Activated gamma-delta T cell (primary cell): ENCODE results near the gene MYL5.
"Not testable (repeated sequence)": the region's sequence is repeated elsewhere in the genome, so short reads cannot be mapped to it uniquely, and the experiment has no call there.

Experiments
- DNase-seq: peaks from one replicate; lab custom pipeline; 2025; lab: John Stamatoyannopoulos, UW

MYL5 gene

DNA sequence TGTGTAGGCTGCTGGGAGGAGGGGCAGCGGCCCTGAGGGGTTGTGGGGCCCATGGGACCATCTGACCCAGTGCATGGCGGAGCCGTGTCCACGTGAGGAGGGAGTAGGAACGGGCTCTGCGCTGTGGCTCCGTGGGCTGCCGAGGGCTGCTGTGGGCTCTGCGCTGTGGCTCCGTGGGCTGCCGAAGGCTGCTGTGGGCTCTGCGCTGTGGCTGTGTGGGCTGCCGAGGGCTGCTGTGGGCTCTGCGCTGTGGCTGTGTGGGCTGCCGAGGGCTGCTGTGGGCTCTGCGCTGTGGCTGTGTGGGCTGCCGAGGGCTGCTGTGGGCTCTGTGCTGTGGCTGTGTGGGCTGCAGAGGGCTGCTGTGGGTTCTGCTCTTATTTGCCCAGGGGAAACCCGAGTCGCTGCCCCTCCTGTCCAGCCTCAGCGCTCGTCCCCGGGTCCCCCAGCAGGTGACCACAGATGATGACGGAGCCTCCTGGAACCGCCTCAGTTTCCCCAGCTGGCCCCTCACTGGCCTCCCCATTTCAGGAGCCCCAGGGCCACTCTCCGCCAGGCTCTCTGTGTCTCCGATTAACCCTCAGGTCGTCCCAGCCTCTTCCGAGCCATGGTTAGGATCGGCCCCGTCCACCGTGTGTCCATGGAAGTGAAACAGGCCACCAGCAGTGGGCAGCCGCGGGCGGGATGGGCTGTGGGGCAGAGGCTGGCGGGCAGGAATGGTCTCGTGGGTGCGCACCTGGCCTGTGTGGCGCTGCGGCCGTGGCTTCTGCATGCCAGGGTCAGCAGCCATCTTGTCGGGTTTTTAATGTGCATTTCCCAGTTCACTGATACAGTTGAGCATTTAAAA is 51.3 kb downstream of the MYL5 start:
- DNase-seq = no peak

GRCh38 chr4:726235-726787 is 52.0 kb downstream of the MYL5 start:
- DNase-seq = no peak

DNA sequence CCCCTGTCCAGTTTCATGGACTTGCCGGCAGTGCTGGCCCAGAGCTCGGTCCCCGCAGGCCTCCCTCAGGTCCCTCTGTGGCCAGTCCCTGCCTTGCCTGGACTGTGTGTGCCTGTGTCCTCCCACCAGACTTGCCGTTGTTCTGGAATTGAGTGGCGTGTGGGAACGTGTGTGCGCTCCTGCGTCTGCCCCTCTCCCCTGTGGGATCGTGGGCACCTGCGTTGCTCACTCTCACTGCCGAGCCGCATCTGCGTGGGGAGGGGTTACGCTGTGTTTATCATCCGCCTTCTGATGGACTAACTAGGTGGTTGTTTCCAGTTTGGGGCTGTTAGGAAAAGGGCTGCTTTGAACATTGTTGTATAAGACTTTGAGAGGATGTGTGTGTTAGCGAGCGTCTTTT is 52.5 kb downstream of the MYL5 start:
- DNase-seq = no peak

DNA sequence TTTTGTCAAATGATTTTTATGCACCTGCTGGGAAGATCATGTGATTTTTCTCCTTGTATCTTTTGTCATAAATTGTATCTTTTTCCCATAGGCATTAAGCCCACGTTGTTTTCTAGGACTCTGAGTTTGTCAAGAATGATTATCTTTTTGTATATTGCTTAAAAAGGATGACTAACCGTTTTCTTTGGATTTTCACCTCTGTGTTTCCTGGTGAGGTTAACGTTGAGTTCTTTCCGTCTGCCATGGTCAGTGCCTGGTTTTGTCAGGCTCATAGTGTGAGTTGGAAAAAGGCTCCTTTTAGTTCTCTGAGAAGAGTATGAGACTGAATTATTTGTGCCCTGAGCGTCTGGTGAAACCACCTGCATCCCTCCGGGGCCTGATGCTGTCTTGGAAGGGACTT is 53.2 kb downstream of the MYL5 start:
- no peak for DNase-seq

- DNase-seq = no peak
These were observed 55.3 kb downstream of the MYL5 start for GRCh38 chr4:729336-730315.

DNA sequence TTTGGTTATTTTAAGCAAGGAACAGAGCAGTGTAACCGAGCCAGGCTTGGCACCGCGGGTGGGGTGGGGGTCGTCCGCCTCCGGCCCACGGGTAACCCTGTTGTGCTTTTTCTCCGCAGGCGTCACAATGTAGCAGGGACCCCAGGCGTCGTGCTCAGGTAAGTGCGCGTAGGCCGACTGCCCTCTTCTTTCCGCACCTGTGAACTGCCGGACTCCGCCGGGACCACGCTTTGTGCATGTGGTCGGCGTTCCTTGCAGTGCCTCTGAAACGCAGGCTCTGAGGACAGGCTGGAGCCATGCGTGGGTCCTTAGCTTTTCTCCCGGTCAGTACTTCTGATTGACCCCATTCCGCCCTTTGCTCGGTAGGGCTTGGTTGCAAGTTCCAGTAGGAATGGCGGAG is 56.2 kb downstream of the MYL5 start:
- DNase-seq = no peak

DNA sequence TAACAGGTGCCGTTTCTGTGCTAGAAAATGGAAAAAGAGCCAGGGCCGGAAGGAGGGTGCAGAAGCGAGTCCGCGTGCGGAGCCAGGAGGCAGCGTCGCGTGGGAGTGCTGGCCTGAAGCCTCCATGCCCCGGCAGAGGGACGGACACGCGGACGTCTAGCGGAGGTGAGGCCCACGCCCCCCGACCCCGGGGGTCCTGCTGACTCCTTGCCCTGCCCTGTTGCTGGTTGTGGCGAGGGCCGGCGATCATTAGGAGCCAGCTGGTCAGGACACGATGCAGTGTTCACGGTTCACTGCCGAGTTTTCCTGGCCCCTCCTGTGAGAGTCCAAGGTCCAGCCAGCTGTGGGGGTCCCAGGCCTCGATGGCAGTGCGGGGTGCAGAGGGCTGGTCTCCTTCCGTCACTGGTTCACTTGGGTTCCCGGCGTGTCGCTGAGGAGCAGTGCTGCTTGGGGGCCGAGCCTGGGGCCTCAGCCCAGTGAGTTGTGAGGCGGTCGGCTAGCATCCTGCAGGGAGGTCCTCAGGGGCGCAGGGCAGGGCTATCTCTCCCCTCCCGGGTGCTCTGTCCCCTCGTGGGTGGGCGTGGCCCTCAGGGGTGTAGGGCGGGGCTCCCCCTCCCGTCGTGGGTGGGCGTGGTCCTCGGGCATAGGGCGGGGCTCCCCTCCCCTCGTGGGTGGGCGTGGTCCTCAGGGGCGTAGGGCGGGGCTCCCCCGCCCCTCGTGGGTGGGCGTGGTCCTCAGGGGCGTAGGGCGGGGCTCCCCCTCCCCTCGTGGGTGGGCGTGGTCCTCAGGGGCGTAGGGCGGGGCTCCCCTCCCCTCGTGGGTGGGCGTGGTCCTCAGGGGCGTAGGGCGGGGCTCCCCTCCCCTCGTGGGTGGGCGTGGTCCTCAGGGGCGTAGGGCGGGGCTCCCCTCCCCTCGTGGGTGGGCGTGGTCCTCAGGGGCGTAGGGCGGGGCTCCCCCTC is 56.9 kb downstream of the MYL5 start:
- not testable (repeated sequence) for DNase-seq
